K562 (cell line): Measurements from ENCODE around the gene ATXN1L. TPM values are rescaled to one million over a fixed set of nuclear protein-coding genes. Genes with fewer than 3 reads are reported as not detected.

Experiments
- BHLHE40 ChIP-seq: IDR thresholded peaks from 2 replicates; pipeline ENCODE4 v1.6.1; 2011; ENCODE audit warnings: low read length, improper control_type of control experiment
- CBX2 ChIP-seq: fragments of 200-600 bp; sonication (generic); IDR thresholded peaks from one replicate; pipeline ENCODE4 v1.6.1; 2012; ENCODE audit warnings: mild to moderate bottlenecking, low read length, inconsistent platforms; ENCODE audit not compliant: insufficient read depth, poor library complexity, severe bottlenecking
- CEBPZ ChIP-seq: fragments of 150-350 bp; IDR thresholded peaks from 2 replicates; pipeline ENCODE4 v1.6.1; 2014; ENCODE audit warnings: low read depth, mild to moderate bottlenecking, low read length, borderline replicate concordance
- CHD1 ChIP-seq: fragments of 200-600 bp; sonication (generic); IDR thresholded peaks from one replicate; pipeline ENCODE4 v1.6.1; 2012; ENCODE audit warnings: mild to moderate bottlenecking, moderate library complexity, low read length, inconsistent platforms
- DACH1 ChIP-seq: fragments of 450-650 bp; IDR thresholded peaks from 2 replicates; pipeline ENCODE4 v1.6.1; 2018; ENCODE audit not compliant: partially characterized antibody
- KDM1A ChIP-seq, 2 experiments: fragments of 450-650 bp; IDR thresholded peaks; 2 replicates each; pipeline ENCODE4 v1.6.1; 2016; ENCODE audit warnings: mild to moderate bottlenecking in 2 of 2
- L3MBTL2 ChIP-seq: fragments of 450-650 bp; IDR thresholded peaks from 2 replicates; pipeline ENCODE4 v1.6.1; 2016; ENCODE audit warnings: mild to moderate bottlenecking, moderate library complexity
- PHB2 ChIP-seq: fragments of 450-650 bp; IDR thresholded peaks from 2 replicates; pipeline ENCODE4 v1.6.1; 2017; ENCODE audit warnings: low read depth
- PTTG1 ChIP-seq: fragments of 450-650 bp; IDR thresholded peaks from 2 replicates; pipeline ENCODE4 v1.6.1; 2016; ENCODE audit warnings: low read depth, mild to moderate bottlenecking, missing genetic modification characterization, missing compliant biosample characterization
- RAD21 ChIP-seq, 2 experiments: fragments of 250-450 bp in 1 of 2; fragments of 450-650 bp in 1 of 2; sonication (Bioruptor Pico) in 1 of 2; formaldehyde crosslinking in 1 of 2; IDR thresholded peaks in 1 of 2; conservative IDR thresholded peaks in 1 of 2; 2 replicates each; pipeline versions ENCODE4 v1.4.0 to v1.8.0; 2020 to 2022; ENCODE audit warnings: mild to moderate bottlenecking in 2 of 2, moderate library complexity in 1 of 2
- RCOR1 ChIP-seq, 2 experiments: IDR thresholded peaks; 2 replicates each; pipeline ENCODE4 v1.6.1; 2012; ENCODE audit warnings: low read depth in 2 of 2, low read length in 2 of 2, borderline replicate concordance in 1 of 2, improper control_type of control experiment in 1 of 2
- SMC3 ChIP-seq: conservative IDR thresholded peaks from 2 replicates; pipeline ENCODE4 v1.6.1; 2011; ENCODE audit warnings: low read depth, low read length, improper control_type of control experiment; ENCODE audit not compliant: insufficient read depth
- TCF3 ChIP-seq: sonication (generic); formaldehyde crosslinking; IDR thresholded peaks from 2 replicates; pipeline ENCODE4 v1.4.0; 2020; ENCODE audit warnings: mild to moderate bottlenecking, missing genetic modification reagents
- polyA plus RNA-seq, 8 experiments: library from polyadenylated mRNA; depleted of rRNA in 4 of 8; stranded (reverse) in 5 of 8; unstranded in 3 of 8; fragments of >200 nt; fragmentation: Nextera tagmentation in 2 of 8; fragmentation: Illumina TruSeq in 1 of 8; extraction: Ambion mirVana in 2 of 8; extraction: Trizol in 1 of 8; gene quantifications; 2 replicates each; pipeline versions ENCODE4 v1.2.1 to v1.2.3, GENCODE V29; 2011 to 2014; ENCODE audit warnings: inconsistent platforms in 1 of 8, missing spikeins in 1 of 8
- total RNA-seq, 7 experiments: library from RNA; depleted of rRNA in 6 of 7; stranded (reverse); fragments of >200 nt in 6 of 7; fragmentation: Illumina TruSeq in 2 of 7; extraction: Trizol in 2 of 7; gene quantifications; 2 replicates each; pipeline versions ENCODE4 v1.2.1 to v1.2.3, GENCODE V29; 2011 to 2021; ENCODE audit warnings: low replicate concordance in 1 of 7

ATXN1L gene
- total and polyA plus RNA-seq, 9 of the 15 experiments (the other 6 are each of a cell fraction or from before 2014, with no cell fraction given), result 1.4 to 11.3 (median 9.3) TPM

- no peak for TF ChIP-seq CBX2
- TF ChIP-seq KDM1A (IDR thresholded peaks at IDR 0.05), result 0 out of 4 replicates have a peak, but pooled peaks of 1 of the 2 experiments have one; percentile 13
- TF ChIP-seq CHD1, result no peak
- no peak for TF ChIP-seq PTTG1 (tag)
- peak; percentile 30 to 42; a peak in 2 of 4 replicates for TF ChIP-seq RAD21 (CRISPR knock-in tag; conservative IDR thresholded peaks at IDR 0.05 in 1 of 2, IDR thresholded peaks at IDR 0.05 in 1 of 2)
- TF ChIP-seq CEBPZ, result no peak
- 0 out of 2 replicates have a peak, but pooled peaks have one; percentile 33 for TF ChIP-seq SMC3
- TF ChIP-seq DACH1, result peak; percentile 21
- TF ChIP-seq RCOR1 (IDR thresholded peaks at IDR 0.05; ENCODE audit: borderline replicate concordance in 1 of 2, low read depth in 2 of 2, low read length in 2 of 2), result peak in 1 of 2 experiments; percentile 31; a peak in 1 of 4 replicates
- TF ChIP-seq BHLHE40, result no peak
- 0 out of 2 replicates have a peak, but pooled peaks have one; percentile 14 for TF ChIP-seq L3MBTL2
- no peak for TF ChIP-seq TCF3 (CRISPR knock-in tag)
- TF ChIP-seq PHB2, result no peak
These were observed 36.9 kb downstream of the ATXN1L start (continued) for GRCh38 chr16:71882505-71883167.
